ENCODE data around the gene FKBP1B.

- TF ChIP-seq EZH2 (IDR thresholded peaks at IDR 0.05) = no peak
- TF ChIP-seq, protein P1, sequence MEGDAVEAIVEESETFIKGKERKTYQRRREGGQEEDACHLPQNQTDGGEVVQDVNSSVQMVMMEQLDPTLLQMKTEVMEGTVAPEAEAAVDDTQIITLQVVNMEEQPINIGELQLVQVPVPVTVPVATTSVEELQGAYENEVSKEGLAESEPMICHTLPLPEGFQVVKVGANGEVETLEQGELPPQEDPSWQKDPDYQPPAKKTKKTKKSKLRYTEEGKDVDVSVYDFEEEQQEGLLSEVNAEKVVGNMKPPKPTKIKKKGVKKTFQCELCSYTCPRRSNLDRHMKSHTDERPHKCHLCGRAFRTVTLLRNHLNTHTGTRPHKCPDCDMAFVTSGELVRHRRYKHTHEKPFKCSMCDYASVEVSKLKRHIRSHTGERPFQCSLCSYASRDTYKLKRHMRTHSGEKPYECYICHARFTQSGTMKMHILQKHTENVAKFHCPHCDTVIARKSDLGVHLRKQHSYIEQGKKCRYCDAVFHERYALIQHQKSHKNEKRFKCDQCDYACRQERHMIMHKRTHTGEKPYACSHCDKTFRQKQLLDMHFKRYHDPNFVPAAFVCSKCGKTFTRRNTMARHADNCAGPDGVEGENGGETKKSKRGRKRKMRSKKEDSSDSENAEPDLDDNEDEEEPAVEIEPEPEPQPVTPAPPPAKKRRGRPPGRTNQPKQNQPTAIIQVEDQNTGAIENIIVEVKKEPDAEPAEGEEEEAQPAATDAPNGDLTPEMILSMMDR (IDR thresholded peaks at IDR 0.05 in 2 of 3, conservative IDR thresholded peaks at IDR 0.05 in 1 of 3; ENCODE audit: borderline replicate concordance in 1 of 3, insufficient read depth in 1 of 3, low read depth in 2 of 3, low read length in 2 of 3) = no peak
- TF ChIP-seq EZH2phosphoT487 (IDR thresholded peaks at IDR 0.05; ENCODE audit: borderline replicate concordance) = no peak
- TF ChIP-seq POLR2AphosphoS5 (IDR thresholded peaks at IDR 0.05; ENCODE audit: low read depth, low read length) = no peak
- TF ChIP-seq ZBTB33 (IDR thresholded peaks at IDR 0.05; ENCODE audit: extremely low read depth, insufficient replicate concordance, low read length) = no peak
- TF ChIP-seq YY1 (IDR thresholded peaks at IDR 0.05; ENCODE audit: extremely low read depth, insufficient replicate concordance, low read depth, low read length) = no peak
- TF ChIP-seq POLR2A (IDR thresholded peaks at IDR 0.05; ENCODE audit: borderline replicate concordance, extremely low read depth, insufficient read depth, insufficient read length) = no peak
- TF ChIP-seq CEBPB (IDR thresholded peaks at IDR 0.05; ENCODE audit: low read depth) = no peak
- no peak for TF ChIP-seq ELF1 (IDR thresholded peaks at IDR 0.05; ENCODE audit: borderline replicate concordance, low read depth)
- no peak for TF ChIP-seq RAD21 (IDR thresholded peaks at IDR 0.05; ENCODE audit: low read depth)
- no peak for TF ChIP-seq SP1 (IDR thresholded peaks at IDR 0.05; ENCODE audit: low read depth)
These were observed 33.2 kb upstream of the FKBP1B start for GRCh38 chr2:24016376-24016761.
